HuH-7.5 (cell line): Measurements from ENCODE around the gene PHF21B.
"Not testable (repeated sequence)": the region's sequence is repeated elsewhere in the genome, so short reads cannot be mapped to it uniquely, and the experiment has no call there.

Source experiments
- DNase-seq: peaks from one replicate; pipeline ENCODE4 v3.0.0; 2011; ENCODE audit warnings: low spot score

PHF21B gene

GRCh38 chr22:44917372-44918165, 92.2 kb downstream of the PHF21B start:
- DNase-seq = no peak

GRCh38 chr22:44916281-44917231, 93.2 kb downstream of the PHF21B start:
- DNase-seq = no peak

- DNase-seq = no peak
Measured at GRCh38 chr22:44915441-44915840, 94.4 kb downstream of the PHF21B start.

GRCh38 chr22:44914026-44914721, 95.6 kb downstream of the PHF21B start:
- no peak for DNase-seq

- DNase-seq = no peak
Measured at GRCh38 chr22:44913198-44913983, 96.4 kb downstream of the PHF21B start.

GRCh38 chr22:44909241-44909640, 100.6 kb downstream of the PHF21B start:
- DNase-seq = no peak

GRCh38 chr22:44907765-44908737, 101.8 kb downstream of the PHF21B start:
- no peak for DNase-seq

GRCh38 chr22:44906999-44907644, 102.7 kb downstream of the PHF21B start:
- DNase-seq = no peak

- DNase-seq = no peak
Measured at GRCh38 chr22:44906248-44906936, 103.4 kb downstream of the PHF21B start.

GRCh38 chr22:44904492-44905152, 105.2 kb downstream of the PHF21B start:
- not testable (repeated sequence) for DNase-seq

- not testable (repeated sequence) for DNase-seq
Measured at GRCh38 chr22:44903164-44903563, 106.6 kb downstream of the PHF21B start.

- no peak for DNase-seq
Measured at GRCh38 chr22:44901301-44901700, 108.5 kb downstream of the PHF21B start.

- DNase-seq = no peak
Measured at GRCh38 chr22:44898236-44898635, 111.6 kb downstream of the PHF21B start.

- DNase-seq = no peak
Measured at GRCh38 chr22:44895296-44896055, 114.3 kb downstream of the PHF21B start.

- DNase-seq = no peak
Measured at GRCh38 chr22:44894782-44895181, 115.0 kb downstream of the PHF21B start.

GRCh38 chr22:44894321-44894720, 115.5 kb downstream of the PHF21B start:
- DNase-seq = no peak

GRCh38 chr22:44893731-44894080, 116.1 kb downstream of the PHF21B start:
- DNase-seq = no peak
